Ishikawa (cell line): ENCODE data around the gene CFAP210.

Experiments
- CEBPB ChIP-seq: IDR thresholded peaks from 2 replicates; pipeline ENCODE4 v1.6.1; 2012
- CREB1 ChIP-seq: IDR thresholded peaks from 2 replicates; pipeline ENCODE4 v1.6.1; 2012; ENCODE audit warnings: low read depth
- EGR1 ChIP-seq: IDR thresholded peaks from 2 replicates; pipeline ENCODE4 v1.6.1; 2012
- EP300 ChIP-seq: IDR thresholded peaks from 2 replicates; pipeline ENCODE4 v1.6.1; 2012; ENCODE audit warnings: borderline replicate concordance
- FOXM1 ChIP-seq: IDR thresholded peaks from 2 replicates; pipeline ENCODE4 v1.6.1; 2012; ENCODE audit warnings: low read depth, borderline replicate concordance
- NFIC ChIP-seq: IDR thresholded peaks from 2 replicates; pipeline ENCODE4 v1.6.1; 2012
- RAD21 ChIP-seq: IDR thresholded peaks from 2 replicates; pipeline ENCODE4 v1.6.1; 2012; ENCODE audit warnings: low read depth
- TAF1 ChIP-seq: IDR thresholded peaks from 2 replicates; pipeline ENCODE4 v1.6.1; 2012; ENCODE audit warnings: low read depth, mild to moderate bottlenecking
- TCF12 ChIP-seq: IDR thresholded peaks from 2 replicates; pipeline ENCODE4 v1.6.1; 2012; ENCODE audit warnings: low read depth
- TEAD4 ChIP-seq: IDR thresholded peaks from 2 replicates; pipeline ENCODE4 v1.6.1; 2012
- YY1 ChIP-seq: IDR thresholded peaks from 2 replicates; pipeline ENCODE4 v1.6.1; 2012; ENCODE audit warnings: low read depth
- ZBTB7A ChIP-seq: IDR thresholded peaks from 2 replicates; pipeline ENCODE4 v1.6.1; 2012; ENCODE audit warnings: low read depth
- TF ChIP-seq, protein P1 (sequence below): IDR thresholded peaks from 2 replicates; pipeline ENCODE4 v1.6.1; 2012
- TF ChIP-seq, protein P2 (sequence below): IDR thresholded peaks from 2 replicates; pipeline ENCODE4 v1.6.1; 2012
- TF ChIP-seq, protein P3 (sequence below): IDR thresholded peaks from 2 replicates; pipeline ENCODE4 v1.6.1; 2012; ENCODE audit warnings: low read depth, mild to moderate bottlenecking

The CFAP210 gene

DNA sequence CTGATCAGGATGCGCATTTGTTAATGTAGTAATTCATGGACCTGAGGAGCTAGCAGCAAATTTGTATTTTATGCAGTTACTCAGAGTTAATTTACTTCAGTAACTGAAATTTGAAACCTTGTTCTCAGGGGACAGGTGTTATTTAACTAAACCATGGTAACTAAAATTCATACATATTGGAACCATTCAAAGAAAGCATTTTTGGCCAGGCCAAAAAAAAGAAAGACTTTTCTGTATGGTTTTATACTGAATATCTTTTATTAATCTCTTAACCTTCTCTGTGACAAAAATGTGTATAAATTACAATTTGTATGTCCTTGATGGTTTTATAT, 35.0 kb upstream of the CFAP210 start:
- TF ChIP-seq EGR1 = no peak
- TF ChIP-seq ZBTB7A = no peak
- no peak for TF ChIP-seq CREB1
- TF ChIP-seq RAD21 = no peak
- TF ChIP-seq YY1 = no peak
- no peak for TF ChIP-seq CEBPB
- no peak for TF ChIP-seq TEAD4

DNA sequence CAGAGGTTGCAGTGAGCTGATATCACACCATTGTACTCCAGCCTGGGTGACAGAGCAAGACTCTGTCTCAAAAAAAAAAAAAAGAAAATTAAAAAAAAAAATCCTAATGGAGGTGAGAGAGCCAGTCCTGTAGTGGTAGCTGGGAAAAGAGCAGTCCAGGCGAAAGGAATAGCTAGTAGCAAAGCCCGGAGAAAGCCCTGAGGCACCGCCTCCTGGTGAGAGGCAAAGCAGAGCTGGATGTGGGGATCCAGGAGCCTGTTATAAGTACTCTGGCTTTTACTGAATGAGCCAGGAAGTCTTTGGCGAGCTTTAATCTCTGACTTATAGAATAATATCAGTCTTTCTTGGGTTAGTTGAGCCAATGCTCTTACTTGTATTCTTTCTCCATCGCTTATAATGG, 32.9 kb upstream of the CFAP210 start:
- TF ChIP-seq, protein P1, sequence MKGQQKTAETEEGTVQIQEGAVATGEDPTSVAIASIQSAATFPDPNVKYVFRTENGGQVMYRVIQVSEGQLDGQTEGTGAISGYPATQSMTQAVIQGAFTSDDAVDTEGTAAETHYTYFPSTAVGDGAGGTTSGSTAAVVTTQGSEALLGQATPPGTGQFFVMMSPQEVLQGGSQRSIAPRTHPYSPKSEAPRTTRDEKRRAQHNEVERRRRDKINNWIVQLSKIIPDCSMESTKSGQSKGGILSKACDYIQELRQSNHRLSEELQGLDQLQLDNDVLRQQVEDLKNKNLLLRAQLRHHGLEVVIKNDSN = no peak
- TF ChIP-seq CEBPB (no peak), TCF12 (no peak), TAF1 (no peak), ZBTB7A (no peak)

DNA sequence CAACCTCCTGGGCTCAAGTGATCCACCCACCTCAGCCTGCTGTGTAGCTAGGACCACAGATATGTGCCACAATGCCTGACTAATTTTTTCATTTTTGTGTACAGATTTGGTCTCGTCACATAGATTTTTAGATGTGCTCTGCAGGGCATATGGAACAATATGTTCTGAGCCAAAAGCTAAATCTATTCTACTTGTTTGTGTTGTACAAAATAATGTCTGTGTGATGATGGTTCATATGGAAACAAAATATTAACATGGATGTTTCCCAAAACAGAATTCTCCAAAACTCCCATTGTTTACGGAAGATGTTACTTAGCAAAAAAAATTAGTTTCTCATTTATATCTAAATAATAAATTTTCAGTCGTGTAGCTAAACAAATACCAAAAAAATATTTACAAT, 26.8 kb upstream of the CFAP210 start:
- TF ChIP-seq NFIC = no peak
- no peak for TF ChIP-seq TCF12
- no peak for TF ChIP-seq RAD21
- TF ChIP-seq, protein P1 = no peak
- TF ChIP-seq CEBPB = no peak
- no peak for TF ChIP-seq FOXM1
- TF ChIP-seq, protein P2, sequence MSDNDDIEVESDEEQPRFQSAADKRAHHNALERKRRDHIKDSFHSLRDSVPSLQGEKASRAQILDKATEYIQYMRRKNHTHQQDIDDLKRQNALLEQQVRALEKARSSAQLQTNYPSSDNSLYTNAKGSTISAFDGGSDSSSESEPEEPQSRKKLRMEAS = no peak
- no peak for TF ChIP-seq ZBTB7A
- no peak for TF ChIP-seq TEAD4

DNA sequence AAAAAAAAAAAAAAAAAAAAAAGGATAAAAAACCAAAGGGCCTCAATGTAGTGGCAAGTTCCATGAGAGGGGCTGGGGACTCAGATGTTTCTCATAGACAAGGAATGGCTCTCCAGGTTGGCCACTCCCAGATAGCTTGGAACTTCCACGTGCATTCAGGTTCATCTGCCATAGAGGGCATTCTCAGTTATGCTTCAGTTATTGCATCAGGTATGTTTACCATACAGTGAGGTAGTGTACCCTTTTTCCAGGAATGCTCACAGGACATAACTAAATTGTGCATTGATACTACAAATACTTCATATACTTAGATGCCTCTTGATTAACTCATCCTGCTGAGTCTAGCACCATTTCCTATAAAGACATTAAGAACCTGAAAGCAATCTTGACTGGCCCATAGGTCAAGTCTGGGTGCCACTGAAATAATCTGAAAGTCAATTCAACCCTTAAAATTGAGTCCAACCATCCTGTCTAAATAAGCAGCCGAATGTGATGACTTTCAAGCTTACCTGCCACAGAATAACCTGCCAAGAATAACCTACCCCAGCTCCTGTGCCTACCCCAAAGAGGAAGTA, 24.8 kb upstream of the CFAP210 start:
- no peak for TF ChIP-seq TEAD4
- no peak for TF ChIP-seq TAF1
- no peak for TF ChIP-seq EGR1
- TF ChIP-seq EP300 = no peak
- TF ChIP-seq, protein P2 = no peak
- TF ChIP-seq RAD21 = no peak
- TF ChIP-seq, protein P3, sequence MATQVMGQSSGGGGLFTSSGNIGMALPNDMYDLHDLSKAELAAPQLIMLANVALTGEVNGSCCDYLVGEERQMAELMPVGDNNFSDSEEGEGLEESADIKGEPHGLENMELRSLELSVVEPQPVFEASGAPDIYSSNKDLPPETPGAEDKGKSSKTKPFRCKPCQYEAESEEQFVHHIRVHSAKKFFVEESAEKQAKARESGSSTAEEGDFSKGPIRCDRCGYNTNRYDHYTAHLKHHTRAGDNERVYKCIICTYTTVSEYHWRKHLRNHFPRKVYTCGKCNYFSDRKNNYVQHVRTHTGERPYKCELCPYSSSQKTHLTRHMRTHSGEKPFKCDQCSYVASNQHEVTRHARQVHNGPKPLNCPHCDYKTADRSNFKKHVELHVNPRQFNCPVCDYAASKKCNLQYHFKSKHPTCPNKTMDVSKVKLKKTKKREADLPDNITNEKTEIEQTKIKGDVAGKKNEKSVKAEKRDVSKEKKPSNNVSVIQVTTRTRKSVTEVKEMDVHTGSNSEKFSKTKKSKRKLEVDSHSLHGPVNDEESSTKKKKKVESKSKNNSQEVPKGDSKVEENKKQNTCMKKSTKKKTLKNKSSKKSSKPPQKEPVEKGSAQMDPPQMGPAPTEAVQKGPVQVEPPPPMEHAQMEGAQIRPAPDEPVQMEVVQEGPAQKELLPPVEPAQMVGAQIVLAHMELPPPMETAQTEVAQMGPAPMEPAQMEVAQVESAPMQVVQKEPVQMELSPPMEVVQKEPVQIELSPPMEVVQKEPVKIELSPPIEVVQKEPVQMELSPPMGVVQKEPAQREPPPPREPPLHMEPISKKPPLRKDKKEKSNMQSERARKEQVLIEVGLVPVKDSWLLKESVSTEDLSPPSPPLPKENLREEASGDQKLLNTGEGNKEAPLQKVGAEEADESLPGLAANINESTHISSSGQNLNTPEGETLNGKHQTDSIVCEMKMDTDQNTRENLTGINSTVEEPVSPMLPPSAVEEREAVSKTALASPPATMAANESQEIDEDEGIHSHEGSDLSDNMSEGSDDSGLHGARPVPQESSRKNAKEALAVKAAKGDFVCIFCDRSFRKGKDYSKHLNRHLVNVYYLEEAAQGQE = no peak
- TF ChIP-seq FOXM1 = no peak
- TF ChIP-seq ZBTB7A = no peak
- no peak for TF ChIP-seq YY1
- no peak for TF ChIP-seq CEBPB
- TF ChIP-seq TCF12 = no peak
- TF ChIP-seq, protein P1 = no peak
- TF ChIP-seq CREB1 = no peak

DNA sequence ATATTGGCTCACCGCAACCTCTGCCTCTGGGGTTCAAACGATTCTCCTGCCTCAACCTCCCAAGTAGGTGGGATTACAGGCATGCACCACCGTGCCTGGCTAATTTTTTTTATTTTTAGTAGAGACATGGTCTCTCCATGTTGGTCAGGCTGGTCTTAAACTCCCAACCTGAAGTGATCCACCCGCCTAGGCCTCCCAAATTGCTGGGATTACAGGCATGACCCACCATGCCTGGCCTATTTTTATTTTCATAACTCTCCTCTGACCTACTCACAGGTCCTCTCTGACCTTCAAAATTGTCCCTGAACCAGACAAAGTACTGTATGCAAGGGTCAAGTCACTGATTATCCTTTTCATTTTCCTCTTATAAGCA, 23.5 kb upstream of the CFAP210 start:
- TF ChIP-seq TEAD4 = no peak
- no peak for TF ChIP-seq RAD21
- TF ChIP-seq TAF1 = no peak
- no peak for TF ChIP-seq YY1
- TF ChIP-seq CREB1 = no peak
- TF ChIP-seq, protein P3 = no peak
- TF ChIP-seq TCF12 = no peak
- TF ChIP-seq NFIC = no peak
- TF ChIP-seq ZBTB7A = no peak
- no peak for TF ChIP-seq EGR1
- no peak for TF ChIP-seq EP300
- TF ChIP-seq FOXM1 = no peak
